GM08714 (cell line): Measurements from ENCODE around the gene EPB41L3.

Experiments used
- H3K4me3 ChIP-seq: fragments of 200-500 bp; sonication (Bioruptor generic); 2 replicates; pipeline ENCODE4 v1.5.1; 2014; ENCODE audit warnings: mild to moderate bottlenecking, low read length, inconsistent platforms
- ZNF274 ChIP-seq: IDR thresholded peaks from 2 replicates; pipeline ENCODE4 v1.6.1; 2012; ENCODE audit warnings: mild to moderate bottlenecking, low read depth, low read length

Gene EPB41L3

DNA sequence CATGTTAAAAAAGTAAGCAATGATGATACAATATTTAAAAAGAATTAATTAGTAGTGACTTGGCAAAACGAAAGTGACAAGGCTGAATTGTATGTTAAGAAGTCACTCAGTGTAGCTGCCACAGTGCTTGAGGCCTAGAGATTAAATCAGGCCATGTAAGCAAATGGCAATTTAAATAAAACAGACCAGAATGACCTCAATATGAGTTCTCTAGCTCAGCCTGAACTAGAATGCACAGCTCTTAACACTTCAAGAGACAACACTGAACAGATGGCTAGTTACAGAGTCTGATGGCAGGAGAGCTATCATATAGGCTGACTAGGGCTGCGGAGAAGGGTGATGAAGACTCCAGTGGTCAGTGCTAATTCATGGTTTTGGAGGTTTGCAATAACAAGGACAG lies 130.3 kb downstream of the EPB41L3 start:
- TF ChIP-seq ZNF274 = no peak
- no peak overlapping the region for H3K4me3 ChIP-seq

DNA sequence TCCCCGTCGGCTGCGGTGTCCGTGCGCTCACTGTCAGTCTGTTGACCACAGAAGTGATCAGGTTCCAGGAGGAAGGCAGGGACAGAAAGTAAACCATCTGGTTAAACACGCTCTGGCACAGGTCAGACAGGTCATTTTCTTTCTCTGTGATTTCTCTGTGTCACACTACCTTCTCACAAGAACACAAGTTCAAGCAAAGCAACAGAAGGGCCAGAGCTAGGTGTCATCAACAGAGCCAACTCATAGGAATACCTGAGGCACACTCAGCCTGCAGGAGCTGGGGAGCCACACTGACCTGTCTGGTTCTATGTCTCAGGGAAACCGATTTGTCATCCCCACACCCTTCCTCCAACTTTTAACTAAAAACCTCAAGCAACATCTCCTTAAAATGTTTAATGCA lies 133.2 kb downstream of the EPB41L3 start:
- H3K4me3 ChIP-seq = no peak overlapping the region
- no peak for TF ChIP-seq ZNF274

DNA sequence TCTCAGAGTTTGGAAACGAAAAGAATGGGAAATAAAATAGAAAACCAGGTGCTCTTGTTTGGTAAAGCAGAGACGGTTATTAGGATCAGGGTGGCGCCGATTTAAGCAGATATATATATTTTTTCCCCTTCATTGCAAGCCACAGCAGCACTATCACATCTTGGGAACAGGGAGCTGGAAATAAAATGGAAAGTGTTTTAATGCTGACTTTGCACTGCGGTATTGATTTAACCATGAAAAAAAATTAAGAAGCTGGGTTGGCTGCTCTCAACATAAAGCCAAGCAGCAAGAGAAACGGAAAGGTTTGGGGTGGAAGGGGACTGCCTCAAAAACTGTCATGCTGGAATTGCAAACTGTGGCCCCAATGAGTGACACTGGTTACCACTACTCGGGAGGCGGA lies 145.5 kb downstream of the EPB41L3 start:
- H3K4me3 ChIP-seq = no peak overlapping the region
- no peak for TF ChIP-seq ZNF274

DNA sequence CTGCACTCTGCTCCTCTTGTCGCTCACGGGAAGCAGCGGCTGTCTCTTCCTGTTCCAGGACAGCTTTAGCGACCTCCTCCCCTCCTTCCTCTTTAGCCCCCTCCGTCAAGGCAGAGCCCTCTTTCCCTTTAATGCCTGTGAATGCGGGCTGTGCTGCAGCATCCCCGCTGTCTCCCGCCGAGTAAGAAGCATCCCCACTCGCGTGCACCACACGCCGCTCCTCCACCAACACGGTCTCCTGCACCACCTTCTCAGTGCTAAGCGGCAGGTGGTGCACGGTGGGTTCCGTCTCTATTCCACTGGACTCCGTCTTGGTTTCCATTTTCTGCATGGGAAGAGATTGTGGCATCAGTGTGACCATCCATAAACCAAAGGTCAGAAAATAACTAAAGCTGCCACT lies 146.7 kb downstream of the EPB41L3 start:
- H3K4me3 ChIP-seq = no peak overlapping the region
- no peak for TF ChIP-seq ZNF274

DNA sequence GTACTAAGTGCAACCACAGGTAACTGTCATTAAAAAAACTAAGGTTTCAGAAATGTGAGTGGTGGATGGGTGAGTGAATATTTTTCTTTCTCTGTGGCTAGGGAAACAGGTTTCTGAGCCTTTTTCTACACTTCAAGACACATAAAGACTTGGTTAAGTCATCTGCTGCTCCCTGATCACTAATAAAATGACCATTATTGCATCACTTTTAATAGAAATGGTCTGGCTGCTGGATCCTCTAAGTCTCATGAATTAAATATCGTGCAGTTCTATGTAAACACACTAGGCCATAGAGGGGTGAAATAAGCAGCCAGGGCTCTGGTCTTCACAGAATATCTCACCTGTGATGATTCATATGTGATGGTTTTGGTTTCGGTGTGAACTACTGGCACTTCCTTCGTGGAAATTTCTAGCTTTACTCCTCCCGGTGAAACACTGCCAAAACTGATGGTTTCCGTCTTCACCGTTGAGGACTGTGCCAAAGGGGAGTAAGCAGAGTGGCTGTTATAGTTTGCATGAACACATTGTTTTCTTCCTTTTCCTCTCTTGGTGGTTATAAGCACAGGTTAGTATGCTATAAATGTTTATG lies 147.8 kb downstream of the EPB41L3 start:
- TF ChIP-seq ZNF274 = no peak
- no peak overlapping the region for H3K4me3 ChIP-seq

DNA sequence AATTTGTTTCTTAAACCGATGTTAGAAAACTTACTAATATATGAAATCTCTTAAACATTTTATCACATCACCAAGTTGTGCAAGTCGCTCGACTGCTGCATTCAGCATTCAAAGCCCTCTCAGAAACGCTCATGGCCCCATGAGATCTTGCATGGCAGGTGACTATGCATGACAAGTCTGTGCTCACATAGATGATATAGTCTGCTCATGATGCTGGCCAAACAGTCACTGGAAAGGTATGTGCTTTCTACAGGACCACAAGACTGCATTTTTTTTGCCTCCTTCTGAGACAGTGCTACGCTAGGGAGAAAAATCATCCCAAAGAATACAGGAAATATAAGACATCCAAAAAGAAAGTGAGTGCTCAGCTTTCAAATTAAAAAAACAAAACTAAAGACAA lies 150.0 kb downstream of the EPB41L3 start:
- no peak for TF ChIP-seq ZNF274
- H3K4me3 ChIP-seq = no peak overlapping the region

DNA sequence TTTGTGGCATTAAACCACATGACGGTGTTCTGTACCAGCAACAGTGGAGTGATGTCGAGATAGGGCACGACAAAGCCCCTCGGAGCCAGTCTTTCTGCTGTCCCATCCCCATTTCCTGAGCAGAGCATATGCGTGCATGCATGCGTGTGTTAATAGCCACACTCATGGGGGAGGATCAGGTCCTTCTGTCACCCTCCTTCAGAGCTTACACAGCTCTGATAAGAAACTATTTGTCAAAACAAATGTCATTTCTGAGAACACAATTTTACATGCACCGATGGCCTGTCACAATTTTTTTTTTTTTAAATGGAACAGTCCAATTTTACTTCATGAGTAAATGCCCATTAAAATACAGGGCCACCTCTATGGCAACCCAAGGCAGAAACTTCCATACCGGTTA lies 152.4 kb downstream of the EPB41L3 start:
- H3K4me3 ChIP-seq = no peak overlapping the region
- no peak for TF ChIP-seq ZNF274

DNA sequence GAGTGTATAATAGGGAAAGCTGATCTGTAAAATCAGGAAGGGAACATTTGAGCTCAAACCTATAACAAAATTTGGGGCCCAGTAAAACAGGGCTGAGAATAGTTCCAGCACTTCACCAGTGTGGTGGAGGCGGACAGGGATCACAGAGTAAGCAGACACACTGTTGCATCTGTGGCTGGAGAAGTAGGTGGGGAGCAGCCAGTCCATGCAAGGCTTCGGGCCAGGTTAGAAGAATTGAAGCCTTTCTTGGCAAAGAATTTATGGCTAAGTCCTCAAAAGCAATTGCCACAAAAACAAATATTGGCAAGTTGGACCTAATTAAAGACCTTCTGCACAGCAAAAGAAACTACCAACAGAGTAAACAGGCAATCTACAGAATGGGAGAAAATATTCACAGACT lies 154.4 kb downstream of the EPB41L3 start:
- TF ChIP-seq ZNF274 = no peak
- H3K4me3 ChIP-seq = no peak overlapping the region

DNA sequence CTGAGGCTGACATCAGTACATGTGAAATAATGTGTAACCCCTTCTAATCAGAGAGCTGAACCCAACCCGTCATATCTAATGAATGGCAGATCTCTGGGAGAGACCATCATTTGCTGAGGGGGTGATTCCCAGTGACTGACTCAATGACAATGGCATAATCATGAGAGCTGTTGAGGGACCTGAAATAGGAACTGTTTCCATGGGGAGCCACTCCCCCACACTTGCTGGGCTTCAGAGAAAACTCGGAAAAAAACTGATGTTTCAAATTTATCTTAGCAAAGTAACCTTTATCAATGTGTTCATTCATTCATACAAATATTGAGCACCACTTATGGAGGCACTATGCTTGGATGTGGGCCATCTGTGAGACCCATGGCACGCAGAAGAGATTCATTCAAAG lies 154.9 kb downstream of the EPB41L3 start:
- TF ChIP-seq ZNF274 = no peak
- H3K4me3 ChIP-seq = no peak overlapping the region

DNA sequence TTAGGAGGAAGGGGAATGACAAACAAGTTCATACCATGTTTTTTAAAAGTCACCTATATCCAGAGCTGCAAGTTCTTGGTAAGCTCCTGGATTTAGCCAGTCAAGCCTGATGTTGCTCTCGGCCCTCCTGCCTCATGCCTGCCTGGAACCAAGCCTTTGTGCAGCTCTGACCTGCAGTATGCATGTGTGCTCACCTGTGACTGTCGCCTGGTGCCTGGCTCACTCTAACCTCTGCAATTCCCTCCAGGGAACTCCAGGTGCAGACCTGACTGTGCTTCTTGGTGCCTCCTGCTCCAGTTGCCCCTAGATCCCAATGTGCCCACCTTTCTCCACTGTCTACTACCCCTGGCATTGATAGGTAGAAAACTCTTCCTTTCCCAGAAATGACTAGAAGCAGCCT lies 163.2 kb downstream of the EPB41L3 start:
- TF ChIP-seq ZNF274 = no peak
- no peak overlapping the region for H3K4me3 ChIP-seq

DNA sequence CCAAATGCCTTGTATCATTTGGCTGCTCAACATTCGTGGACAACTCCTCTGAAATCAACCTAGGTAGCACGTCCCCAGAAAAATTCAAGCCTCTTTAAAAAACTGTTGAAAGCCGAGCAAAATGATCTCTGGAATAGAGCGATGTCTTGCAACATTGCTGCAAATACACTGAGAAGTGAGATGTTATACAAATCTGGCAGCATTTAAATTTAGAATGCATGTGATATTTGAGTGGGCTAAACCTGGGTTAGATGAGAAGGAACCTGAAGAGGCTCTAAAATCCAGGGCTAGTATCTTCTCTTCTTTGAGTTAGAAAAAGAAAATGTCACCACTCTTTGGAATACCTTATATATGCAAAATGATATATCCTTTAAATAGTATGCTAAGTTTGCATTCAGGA lies 166.8 kb downstream of the EPB41L3 start:
- TF ChIP-seq ZNF274 = no peak
- no peak overlapping the region for H3K4me3 ChIP-seq

DNA sequence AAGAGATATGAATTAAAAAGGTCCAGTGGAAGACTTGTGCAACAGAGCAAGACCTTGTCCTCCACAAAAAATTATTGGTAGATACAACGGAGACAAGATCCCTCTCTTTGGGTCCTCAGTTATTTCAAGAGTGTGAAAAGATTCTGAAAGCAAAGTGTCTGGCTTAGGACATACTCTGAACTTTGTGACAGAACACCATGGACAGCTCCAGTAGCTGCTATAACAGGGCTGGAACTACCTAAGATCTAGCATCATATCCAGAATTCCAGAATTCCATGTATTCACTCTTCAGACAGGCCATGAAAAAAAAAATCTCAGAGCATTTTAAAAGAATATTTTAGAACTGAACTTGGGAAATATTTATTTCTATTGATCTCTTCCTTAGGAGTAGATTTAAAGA lies 173.5 kb downstream of the EPB41L3 start:
- no peak overlapping the region for H3K4me3 ChIP-seq
- no peak for TF ChIP-seq ZNF274

DNA sequence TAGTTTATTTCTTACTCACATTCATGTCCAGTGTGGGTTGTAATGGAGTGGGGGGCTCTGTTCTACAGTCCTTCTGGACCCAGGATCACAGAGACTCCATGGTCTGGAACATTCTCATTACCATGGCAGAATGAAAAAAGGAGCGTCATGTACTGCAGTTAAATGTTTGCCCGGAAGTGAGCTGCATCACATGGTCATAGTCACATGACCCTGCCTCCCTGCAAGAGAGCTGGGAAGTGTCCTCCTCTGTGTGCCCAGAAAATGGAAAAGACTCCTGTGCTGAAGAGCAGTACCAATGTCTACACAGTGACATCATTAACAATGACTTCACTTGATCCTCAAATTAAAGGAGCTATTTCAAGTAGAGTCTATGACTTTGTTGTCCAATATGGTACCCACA lies 174.3 kb downstream of the EPB41L3 start:
- no peak overlapping the region for H3K4me3 ChIP-seq
- TF ChIP-seq ZNF274 = no peak

DNA sequence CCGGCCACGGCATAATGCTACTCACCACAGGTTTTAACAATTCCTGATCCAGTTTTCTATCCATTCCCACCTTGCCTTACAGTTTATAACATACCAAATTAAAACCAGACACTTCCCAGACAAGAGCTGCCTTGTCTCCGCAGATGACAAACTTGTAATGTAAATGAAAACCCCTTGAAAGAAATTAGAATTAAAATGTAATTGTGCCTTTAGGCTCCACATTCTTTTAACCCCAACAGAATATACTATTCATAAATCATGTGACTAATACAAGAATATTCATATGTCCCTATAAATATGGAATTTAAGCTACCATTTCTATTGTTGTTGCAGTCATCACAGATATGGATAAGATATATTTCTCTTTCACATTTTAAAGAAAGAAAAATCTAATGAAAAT lies 178.4 kb downstream of the EPB41L3 start:
- TF ChIP-seq ZNF274 = no peak
- H3K4me3 ChIP-seq = no peak overlapping the region

DNA sequence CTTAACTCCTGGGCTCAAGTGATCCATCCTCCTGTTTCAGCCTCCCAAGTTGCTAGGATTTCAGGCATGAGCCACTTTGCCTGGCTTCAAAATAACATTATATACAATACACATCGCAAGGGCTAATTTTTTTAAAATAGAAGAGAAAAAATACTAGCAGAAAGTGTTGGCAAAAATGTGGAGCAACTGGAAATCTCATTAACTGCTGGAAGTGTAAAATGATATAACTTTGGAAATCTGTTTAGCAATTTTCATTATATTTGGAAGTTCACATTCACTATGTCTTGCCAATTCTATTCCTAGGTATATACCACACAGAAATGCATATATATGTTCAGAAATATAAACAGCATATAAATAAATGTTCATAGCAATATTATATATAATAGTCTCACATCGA lies 193.2 kb downstream of the EPB41L3 start:
- TF ChIP-seq ZNF274 = no peak
- H3K4me3 ChIP-seq = no peak overlapping the region
